A172 (cell line): ENCODE data around the gene NEURL2. TPM values are rescaled to one million over a fixed set of nuclear protein-coding genes. Genes with fewer than 3 reads are reported as not detected.
A peak's percentile ranks its signal among the peaks of the same experiment; 100 is the strongest.
"Not testable (repeated sequence)": the region's sequence is repeated elsewhere in the genome, so short reads cannot be mapped to it uniquely, and the experiment has no call there.

Experiments used
- DNase-seq: peaks from one replicate; pipeline ENCODE4 v3.0.0-alpha.2; 2015; ENCODE audit warnings: low spot score
- total RNA-seq: library from RNA; depleted of rRNA; stranded (reverse); fragments of >200 nt; shearing (Covaris generic); gene quantifications from 2 replicates; pipeline ENCODE4 v1.2.3, GENCODE V29; 2014; rRNA removed

The NEURL2 gene
- 2.5 and 3.1 TPM in 2 replicates for total RNA-seq

DNA sequence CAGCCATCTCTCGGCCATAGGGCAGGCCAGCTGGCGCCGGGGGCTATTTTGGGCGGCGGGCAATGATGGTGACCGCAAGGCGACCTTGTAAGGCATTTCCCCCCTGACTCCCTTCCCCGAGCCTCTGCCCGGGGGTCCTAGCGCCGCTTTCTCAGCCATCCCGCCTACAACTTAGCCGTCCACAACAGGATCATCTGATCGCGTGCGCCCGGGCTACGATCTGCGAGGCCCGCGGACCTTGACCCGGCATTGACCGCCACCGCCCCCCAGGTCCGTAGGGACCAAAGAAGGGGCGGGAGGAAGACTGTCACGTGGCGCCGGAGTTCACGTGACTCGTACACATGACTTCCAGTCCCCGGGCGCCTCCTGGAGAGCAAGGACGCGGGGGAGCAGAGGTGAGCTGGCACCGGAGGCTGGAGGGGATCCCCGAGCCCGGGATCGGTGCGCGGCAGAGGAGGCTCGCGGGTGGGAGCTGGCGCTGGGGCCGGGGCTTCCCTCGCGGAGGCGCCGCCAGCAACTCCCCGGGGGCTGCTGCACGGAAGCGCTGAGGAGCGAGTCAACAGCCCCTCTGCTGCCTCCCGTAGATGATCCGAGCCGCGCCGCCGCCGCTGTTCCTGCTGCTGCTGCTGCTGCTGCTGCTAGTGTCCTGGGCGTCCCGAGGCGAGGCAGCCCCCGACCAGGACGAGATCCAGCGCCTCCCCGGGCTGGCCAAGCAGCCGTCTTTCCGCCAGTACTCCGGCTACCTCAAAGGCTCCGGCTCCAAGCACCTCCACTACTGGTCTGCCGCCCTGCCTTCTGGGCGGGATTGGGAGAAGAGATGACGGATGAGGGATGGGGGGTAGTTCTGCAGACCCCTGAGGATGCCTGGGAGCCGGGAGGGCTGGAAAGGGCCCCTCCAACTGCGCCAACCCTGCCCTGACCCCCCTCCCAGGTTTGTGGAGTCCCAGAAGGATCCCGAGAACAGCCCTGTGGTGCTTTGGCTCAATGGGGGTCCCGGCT is at the start of gene NEURL2, which contains the start of gene CTSA:
NEURL2 (minus strand) TSS at position 224 of the 999 bp plus-strand sequence; CDS start at position 7, 217 bp downstream.
CTSA (plus strand) TSS at position 351 of the 999 bp plus-strand sequence; CDS start at position 585, 234 bp downstream.
- peak; percentile 87 for DNase-seq

DNA sequence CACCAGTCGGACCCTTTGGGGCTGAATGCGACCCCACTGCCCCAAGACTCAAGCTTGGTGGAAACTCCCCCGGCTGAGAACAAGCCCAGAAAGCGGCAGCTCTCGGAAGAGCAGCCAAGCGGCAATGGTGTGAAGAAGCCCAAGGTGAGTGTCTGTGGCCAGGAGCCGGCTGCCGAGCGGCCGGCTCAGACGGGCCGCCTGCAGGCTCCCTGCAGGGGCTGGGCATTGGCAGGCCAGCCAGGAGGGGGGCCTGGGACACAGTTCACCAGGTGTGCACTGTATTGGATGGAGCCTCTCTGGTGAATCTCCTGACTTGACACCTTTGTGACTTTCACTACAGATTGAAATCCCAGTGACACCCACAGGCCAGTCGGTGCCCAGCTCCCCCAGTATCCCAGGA is 49.5 kb upstream of the NEURL2 start:
- DNase-seq: no peak

DNA sequence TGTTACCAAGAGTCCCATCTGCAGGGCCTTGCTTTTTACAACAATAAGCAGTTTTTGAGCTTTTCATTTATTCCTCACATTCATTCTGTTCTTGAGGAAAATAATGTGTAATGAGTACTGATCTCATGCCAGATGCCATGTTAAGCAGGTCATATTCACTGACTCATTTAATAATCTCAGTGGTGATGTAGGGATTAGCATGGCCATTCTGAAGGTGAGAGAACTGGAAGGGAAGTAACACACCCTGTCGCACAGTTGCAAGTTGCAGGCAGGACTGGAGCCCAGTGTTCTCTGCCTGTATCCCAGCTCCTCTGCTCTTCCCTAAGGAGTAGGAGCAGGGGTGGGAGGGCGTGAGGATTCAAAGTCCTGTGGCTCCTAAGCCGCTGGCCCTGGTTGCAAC is 49.0 kb upstream of the NEURL2 start:
- no peak for DNase-seq

GRCh38 chr20:45938727-45939438 is 47.9 kb upstream of the NEURL2 start:
- no peak for DNase-seq

GRCh38 chr20:45937765-45938164 is 46.8 kb upstream of the NEURL2 start:
- DNase-seq: peak; percentile 38

DNA sequence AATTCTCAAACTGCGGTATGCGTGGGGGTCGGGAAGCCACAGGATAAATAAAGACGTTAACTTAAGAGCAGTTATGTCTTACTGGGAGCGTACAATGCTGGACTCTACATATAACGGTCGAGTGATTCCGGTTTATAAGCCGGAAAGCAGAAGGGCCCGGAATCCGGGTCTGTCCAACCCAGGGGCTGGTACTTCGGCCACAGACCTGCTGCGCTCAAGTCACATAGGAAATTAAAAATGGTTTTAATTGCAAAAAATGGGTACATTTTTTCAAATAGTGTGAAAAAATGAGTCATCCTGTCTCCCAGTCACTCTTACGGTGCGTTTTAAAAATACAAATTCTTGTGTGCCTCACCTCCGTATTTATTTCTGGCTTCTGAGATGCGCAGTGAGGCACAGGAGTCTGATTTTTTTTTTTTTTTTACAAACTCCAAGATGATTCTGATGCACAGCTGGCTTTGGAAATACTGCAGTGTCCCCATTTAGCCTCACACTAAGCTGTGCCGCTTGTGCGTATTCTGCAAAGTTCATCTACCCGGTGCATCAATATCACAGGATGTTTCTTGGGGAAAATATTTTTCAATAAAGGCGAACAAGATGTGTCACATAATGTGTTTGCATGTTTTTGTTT is 44.5 kb upstream of the NEURL2 start:
- no peak for DNase-seq

- DNase-seq: peak; percentile 97
These were observed 43.8 kb upstream of the NEURL2 start, which contains the start of gene PCIF1 for GRCh38 chr20:45934586-45935415. TSS of gene PCIF1 (plus strand) at chr20:45934683. CDS start at chr20:45939000, 4,317 bp downstream.

DNA sequence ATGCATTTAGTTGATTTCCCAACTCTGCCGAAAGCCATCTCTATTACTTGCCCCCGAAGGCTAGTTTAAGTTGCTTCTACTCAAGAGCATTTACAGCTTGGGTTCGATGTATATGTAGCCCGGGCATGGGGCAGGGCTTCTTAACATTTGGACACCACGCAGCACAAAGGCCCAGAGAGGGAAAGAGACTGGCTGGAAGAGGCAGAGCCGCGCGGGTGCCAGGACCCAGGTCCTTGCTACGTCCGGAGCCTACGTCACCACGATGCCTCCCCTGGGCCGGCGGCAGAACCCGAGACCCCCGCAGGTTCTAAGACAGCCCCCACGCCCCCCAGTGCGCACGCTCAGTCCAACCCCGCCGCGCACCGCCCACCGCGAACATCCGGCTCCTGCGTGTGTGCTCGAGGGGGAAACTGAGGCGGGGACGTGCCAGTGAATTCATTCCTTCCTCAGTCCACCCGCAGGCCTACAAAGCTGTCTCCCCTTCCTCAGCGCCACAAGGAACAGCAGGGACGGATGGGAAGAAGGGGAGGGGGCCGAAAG is 43.1 kb upstream of the NEURL2 start:
- no peak for DNase-seq

DNA sequence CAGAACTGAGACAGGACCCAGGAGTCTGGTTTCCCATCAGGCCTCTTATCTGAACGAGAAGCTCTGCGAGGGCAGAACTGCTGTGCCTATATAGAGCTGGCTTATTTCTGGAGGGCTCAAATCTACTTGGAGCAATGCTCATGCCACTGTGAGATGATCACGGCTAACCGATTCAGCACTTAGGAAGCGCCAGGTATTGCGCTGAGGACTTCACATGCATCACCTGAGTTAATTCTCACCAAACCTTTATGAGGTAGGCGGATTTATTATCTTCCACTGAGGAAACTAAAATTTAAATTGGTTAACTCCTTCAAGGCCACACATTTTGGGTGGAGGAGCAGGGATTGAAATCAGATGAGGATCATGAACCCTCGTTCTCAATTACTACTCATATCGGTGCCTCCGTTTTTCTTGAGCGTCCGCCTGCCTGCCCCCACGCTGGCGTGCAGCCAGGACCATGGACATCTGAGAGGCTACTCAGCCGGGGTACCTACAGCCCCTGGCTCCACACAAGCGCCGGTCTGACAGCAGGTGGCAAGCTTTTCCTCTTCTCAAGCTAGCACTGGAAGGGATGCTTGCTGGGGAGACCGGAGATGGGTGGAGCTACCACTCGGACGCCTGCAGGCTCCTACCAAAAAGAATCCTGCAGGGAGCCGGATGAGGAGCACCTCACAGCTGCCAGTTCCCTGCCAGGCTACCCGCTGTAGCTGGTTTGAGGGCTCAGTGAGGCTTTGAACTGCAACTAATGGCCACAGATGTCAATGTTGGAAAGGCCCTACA is 42.4 kb upstream of the NEURL2 start:
- DNase-seq: peak; percentile 88

DNA sequence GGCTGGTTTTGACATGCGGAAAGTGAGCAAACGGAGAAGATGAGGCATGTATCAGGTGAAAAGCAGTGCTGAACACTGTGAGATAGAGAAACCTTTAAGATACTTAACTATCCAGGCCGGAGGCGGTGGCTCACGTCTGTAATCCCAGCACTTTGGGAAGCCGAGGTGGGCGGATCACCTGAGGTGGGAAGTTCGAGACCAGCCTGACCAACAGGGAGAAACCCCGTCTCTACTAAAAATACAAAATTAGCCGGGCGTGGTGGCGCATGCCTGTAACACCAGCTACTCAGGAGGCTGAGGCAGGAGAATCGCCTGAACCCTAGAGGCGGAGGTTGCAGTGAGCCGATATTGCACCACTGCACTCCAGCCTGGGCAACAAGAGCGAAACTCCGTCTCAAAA is 40.7 kb upstream of the NEURL2 start:
- DNase-seq: not testable (repeated sequence)

DNA sequence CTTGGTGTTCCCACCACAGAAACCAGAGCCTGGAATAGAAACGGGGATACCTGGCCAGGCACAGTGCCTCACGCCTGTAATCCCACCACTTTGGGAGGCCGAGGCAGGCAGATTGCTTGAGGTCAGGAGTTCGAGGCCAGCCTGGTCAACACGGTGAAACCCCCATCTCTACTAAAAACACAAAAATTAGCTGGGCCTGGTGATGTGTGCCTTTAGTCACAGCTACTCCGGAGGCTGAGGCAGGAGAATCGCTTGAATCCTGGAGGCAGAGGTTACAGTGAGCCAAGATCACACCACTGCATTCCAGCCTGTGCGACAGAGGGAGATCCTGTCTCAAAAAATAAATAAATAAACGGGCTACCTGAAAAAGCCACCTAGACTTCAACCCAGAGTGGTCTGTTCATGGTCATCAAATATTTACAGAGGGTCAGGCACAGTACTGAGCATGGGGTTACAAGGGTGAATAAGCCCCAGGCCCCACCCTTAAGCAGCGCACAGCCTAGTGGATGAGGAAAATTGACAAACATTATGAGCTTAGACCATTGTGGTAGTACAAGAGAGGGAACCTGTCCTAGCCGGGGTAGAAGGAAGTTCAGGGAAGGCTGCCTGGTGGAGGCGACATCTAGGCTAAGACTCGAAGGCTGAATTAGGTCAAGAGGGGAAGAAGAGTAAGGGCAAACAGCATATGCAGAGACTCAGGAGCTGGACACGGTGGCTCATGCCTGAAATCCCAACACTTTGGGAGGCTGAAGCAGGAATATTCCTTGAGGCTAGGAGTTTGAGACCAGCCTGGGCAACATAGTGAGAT is 36.3 kb upstream of the NEURL2 start:
- no peak for DNase-seq

DNA sequence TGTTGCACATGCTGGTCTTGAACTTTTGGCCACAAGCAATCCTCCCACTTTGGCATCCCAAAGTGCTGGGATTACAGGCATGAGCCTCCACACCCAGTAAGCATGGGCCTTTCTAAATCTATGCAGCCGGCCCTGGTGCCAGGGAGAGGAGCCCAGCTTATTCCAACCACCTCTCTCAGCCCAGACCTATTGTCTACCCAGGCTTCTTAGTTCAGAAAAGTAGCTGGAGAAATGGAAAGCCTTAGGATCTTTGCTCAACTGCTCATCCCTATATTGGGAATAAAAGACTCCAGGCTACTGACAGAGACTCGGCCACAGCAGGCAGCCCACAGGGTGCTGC is 35.7 kb upstream of the NEURL2 start:
- no peak for DNase-seq

DNA sequence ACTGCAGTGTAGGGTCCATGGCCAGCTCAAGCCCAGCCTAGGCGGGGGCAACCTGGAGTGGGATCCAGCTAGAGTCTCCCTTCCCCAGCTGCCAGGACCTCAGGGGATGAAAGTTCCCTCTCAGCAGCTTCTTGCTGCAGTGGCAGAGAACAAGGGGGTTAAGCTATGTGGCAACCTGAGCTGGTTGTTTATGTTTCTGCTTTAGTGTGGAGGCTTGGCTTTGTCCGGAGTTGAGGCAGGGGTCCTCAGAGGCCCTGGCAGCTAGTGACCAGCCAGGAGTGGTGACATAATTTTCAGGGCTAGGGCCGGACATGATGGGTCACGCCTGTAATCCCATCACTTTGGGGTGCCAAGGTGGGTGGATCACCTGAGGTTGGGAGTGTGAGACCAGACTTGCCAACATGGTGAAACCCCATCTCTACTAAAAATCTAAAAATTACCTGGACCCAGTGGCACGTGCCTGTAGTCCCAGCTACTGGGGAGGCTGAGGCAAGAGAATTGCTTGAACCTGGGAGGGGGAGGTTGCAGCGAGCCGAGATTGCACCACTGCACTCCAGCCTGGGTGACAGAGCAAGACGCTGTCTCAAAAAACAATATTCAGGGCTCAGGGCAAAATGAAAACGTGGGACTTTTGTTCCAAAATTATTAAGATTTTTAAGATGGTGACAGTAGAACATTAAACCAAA is 35.0 kb upstream of the NEURL2 start:
- no peak for DNase-seq

DNA sequence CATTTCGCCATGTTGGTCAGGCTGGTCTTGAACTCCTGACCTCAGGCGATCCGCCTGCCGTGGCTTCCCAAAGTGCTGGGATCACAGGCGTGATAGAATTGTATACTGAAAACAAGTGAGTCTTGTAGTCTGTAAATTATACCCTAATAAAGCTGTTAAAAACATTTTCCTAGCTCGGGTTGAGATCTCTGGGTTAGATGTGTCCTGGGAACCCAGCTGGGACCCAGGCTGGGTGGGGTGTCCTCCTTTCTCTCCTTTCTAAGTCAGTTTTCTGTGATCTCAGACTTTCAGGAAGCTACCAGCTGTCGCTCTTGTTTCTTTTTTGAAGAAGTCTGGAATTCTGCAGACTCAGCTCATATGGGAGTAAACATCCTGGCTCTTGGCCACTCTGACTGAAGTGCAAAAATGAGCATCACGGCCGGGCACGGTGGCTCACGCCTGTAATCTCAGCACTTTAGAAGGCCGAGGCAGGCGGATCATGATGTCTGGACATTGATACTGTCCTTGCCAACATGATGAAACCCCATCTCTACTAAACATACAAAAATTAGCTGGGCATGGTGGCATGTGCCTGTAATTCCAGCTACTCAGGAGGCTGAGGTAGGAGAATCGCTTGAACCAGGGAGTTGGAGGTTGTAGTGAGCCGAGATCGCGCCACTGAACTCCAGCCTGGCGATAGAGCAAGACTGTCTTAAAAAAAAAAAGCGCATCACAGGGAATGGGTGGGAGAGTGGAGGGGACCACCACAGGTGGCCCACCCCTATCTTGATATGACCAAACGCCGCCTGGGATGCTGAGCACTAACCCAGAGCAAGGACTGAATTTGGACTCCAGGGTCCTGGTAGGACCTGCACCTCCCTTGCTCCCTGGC is 33.6 kb upstream of the NEURL2 start:
- no peak for DNase-seq

DNA sequence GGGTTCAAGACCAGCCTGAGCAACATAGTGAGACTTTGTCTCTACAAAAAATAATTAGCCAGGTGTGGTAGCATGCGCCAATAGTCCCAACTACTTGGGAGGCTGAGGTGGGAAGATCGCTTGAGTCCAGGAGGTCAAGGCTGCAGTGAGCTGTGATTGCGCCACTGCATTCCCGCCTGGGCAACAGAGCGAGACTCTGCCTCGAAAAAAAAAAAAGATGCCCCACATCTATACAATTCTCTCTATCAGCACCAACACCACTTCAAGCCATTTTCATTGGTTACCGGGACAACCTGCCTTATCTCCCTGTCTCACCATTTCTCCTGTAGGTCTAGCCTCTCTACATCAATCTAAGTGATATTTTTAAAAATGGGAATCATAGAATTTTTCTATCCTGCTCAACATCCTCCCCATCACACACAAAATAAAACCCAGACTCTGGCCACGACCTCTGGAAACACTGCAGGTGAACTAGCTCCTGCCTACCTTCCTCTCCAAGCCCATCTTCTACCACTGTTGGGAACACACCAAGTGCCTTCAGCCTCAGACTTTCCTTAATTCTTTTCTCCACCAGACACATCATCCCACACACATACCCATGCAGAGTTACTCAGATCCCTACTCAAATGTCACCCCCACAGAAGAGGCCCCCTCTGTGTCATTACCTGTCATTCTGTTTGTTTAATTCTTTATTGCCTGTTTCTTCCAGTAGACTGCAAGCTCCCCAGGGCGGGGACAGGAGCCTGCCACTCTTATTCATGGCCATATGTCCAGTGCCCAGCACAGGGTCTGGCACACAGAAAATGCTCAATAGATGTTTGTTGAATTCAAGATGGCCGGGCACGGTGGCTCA is 30.6 kb upstream of the NEURL2 start:
- DNase-seq: no peak

DNA sequence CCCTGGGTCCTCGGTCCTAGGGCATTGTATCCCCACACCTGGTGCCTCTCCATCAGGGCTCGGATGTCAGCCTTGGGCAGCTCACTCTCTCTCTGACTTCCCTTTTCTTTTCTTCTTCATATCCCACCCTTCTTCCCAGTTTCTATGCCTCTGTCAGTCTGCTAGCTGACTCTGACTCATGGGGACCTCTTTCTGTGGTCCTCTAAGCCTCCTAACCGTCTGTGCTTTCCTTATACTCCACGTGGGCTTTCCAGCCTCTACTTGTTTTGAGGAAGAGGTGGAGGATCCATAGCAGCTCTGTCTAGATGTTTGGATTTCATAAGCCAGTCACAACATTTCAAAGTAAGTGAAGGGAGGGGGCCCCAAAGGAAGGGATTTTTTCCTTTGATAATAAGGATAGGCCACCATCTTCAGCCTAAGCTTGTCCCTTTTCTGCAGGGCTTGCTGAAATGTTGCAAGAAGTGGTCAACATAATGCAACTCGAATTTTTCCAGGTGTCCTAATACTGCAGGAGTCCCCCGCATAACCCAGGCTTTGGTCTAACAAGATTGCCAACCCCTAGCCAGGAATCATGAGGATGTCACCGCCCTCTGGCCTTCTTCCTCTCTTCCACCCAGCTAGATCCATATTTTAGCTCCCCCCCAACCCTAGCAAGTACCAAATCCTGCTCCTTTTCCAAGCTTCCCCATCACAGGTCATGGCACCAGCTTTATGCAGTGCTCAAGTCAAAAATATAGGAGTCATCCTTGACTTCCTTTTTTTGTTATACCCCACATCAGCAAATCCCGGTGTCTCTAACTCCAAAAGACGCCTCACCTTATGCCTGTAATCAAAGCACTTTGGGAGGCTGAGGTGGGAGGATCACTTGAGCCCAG is 29.7 kb upstream of the NEURL2 start:
- DNase-seq: no peak
